Astrocyte (in vitro differentiated cells and primary cell): Measurements from ENCODE around the gene NPHP4. TPM values are rescaled to one million over a fixed set of nuclear protein-coding genes. Genes with fewer than 3 reads are reported as not detected.

Experiments used
- DNase-seq: peaks from one replicate; pipeline ENCODE4 v3.0.0-alpha.2; 2010; ENCODE audit warnings: low read depth
- FAIRE-seq: peaks from 2 replicates; lab custom pipeline; 2011; peaks lifted over from hg19 to GRCh38; lab: Jason Lieb, UNC
- H2AFZ ChIP-seq: 2 replicates; pipeline ENCODE4 v1.6.0; 2012; ENCODE audit warnings: low read depth, low read length, inconsistent platforms
- H3K27ac ChIP-seq: 2 replicates; pipeline ENCODE4 v1.5.1; 2011; ENCODE audit warnings: low read depth, low read length, inconsistent platforms
- H3K27me3 ChIP-seq: 2 replicates; pipeline ENCODE4 v1.6.0; 2011; ENCODE audit warnings: low read length, inconsistent platforms; ENCODE audit not compliant: insufficient read depth
- H3K36me3 ChIP-seq: 2 replicates; pipeline ENCODE4 v1.5.1; 2011; ENCODE audit warnings: low read length, inconsistent platforms; ENCODE audit not compliant: insufficient read depth
- H3K4me1 ChIP-seq: 2 replicates; pipeline ENCODE4 v1.5.1; 2011; ENCODE audit warnings: low read length, inconsistent platforms; ENCODE audit not compliant: insufficient read depth
- H3K4me2 ChIP-seq: 2 replicates; pipeline ENCODE4 v1.6.0; 2012; ENCODE audit warnings: low read length, inconsistent platforms
- H3K4me3 ChIP-seq: 2 replicates; pipeline ENCODE4 v1.5.1; 2011; ENCODE audit warnings: low read depth, mild to moderate bottlenecking, low read length, inconsistent platforms; ENCODE audit not compliant: insufficient read depth
- H3K79me2 ChIP-seq: 2 replicates; pipeline ENCODE4 v1.6.0; 2012; ENCODE audit warnings: mild to moderate bottlenecking, low read length, inconsistent platforms; ENCODE audit not compliant: insufficient read depth
- H3K9ac ChIP-seq: 2 replicates; pipeline ENCODE4 v1.6.0; 2012; ENCODE audit warnings: mild to moderate bottlenecking, low read length, inconsistent platforms
- H3K9me3 ChIP-seq: 2 replicates; pipeline ENCODE4 v1.5.1; 2012; ENCODE audit warnings: low read depth, mild to moderate bottlenecking, low read length, inconsistent platforms; ENCODE audit not compliant: insufficient read depth
- H4K20me1 ChIP-seq: 2 replicates; pipeline ENCODE4 v1.6.0; 2012; ENCODE audit warnings: low read length, inconsistent platforms; ENCODE audit not compliant: insufficient read depth
- H3K27ac Mint-ChIP-seq: one replicate; pipeline ENCODE4 v1.8.0; 2021; ENCODE audit warnings: mild to moderate bottlenecking, mixed read lengths; ENCODE audit not compliant: unreplicated experiment
- H3K27me3 Mint-ChIP-seq: one replicate; pipeline ENCODE4 v1.8.0; 2021; ENCODE audit warnings: low read depth, mixed read lengths; ENCODE audit not compliant: unreplicated experiment
- H3K36me3 Mint-ChIP-seq: one replicate; pipeline ENCODE4 v1.8.0; 2021; ENCODE audit warnings: low read depth, mixed read lengths; ENCODE audit not compliant: unreplicated experiment
- H3K4me1 Mint-ChIP-seq: one replicate; pipeline ENCODE4 v1.8.0; 2021; ENCODE audit warnings: low read depth, mixed read lengths; ENCODE audit not compliant: unreplicated experiment
- H3K4me3 Mint-ChIP-seq: one replicate; pipeline ENCODE4 v1.8.0; 2021; ENCODE audit warnings: mild to moderate bottlenecking, moderate library complexity, mixed read lengths; ENCODE audit not compliant: unreplicated experiment
- H3K9me3 Mint-ChIP-seq: one replicate; pipeline ENCODE4 v1.8.0; 2021; ENCODE audit warnings: mild to moderate bottlenecking, mixed read lengths; ENCODE audit not compliant: unreplicated experiment
- EZH2 ChIP-seq: IDR thresholded peaks from 2 replicates; pipeline ENCODE4 v1.6.1; 2012; ENCODE audit warnings: mild to moderate bottlenecking, low read length, inconsistent platforms; ENCODE audit not compliant: insufficient read depth
- total RNA-seq: library from RNA; stranded (reverse); gene quantifications from 2 replicates; pipeline ENCODE4 v1.2.1, GENCODE V29; 2021
- TF ChIP-seq, protein P1 (sequence below): IDR thresholded peaks from 2 replicates; pipeline ENCODE4 v1.5.1; 2011; ENCODE audit warnings: low read depth, mild to moderate bottlenecking, inconsistent platforms, low read length, moderate library complexity; ENCODE audit not compliant: insufficient read depth

NPHP4 gene
- total RNA-seq, 1 donor from 2014 or later: 8.4 TPM

- no peak for FAIRE-seq
Measured at GRCh38 chr1:5916572-5917280, 75.5 kb downstream of the NPHP4 start.

GRCh38 chr1:5915587-5916571, 76.3 kb downstream of the NPHP4 start:
- H3K27me3 Mint-ChIP-seq: no peaks in the 10 kb centered on the region
- H3K36me3 Mint-ChIP-seq: no peaks in the 10 kb centered on the region
- Histone ChIP-seq H4K20me1 (peaks cover 11% of the 10 kb centered on the region), H3K36me3 (no peaks in the 10 kb centered on the region), H3K27ac (no peak overlapping the region), H2AFZ (no peak overlapping the region), H3K79me2 (no peaks in the 10 kb centered on the region), H3K4me1 (peaks cover 6% of the 10 kb centered on the region), H3K9me3 (no peaks in the 10 kb centered on the region), H3K4me2 (no peak overlapping the region), H3K4me3 (no peak overlapping the region), H3K27me3 (no peaks in the 10 kb centered on the region), H3K9ac (no peak overlapping the region)
- no peaks in the 10 kb centered on the region for H3K9me3 Mint-ChIP-seq
- H3K4me1 Mint-ChIP-seq: peaks cover 32% of the 10 kb centered on the region
- peak overlapping the region; percentile 13 for H3K27ac Mint-ChIP-seq
- no peak overlapping the region for H3K4me3 Mint-ChIP-seq
- DNase-seq: peak; percentile 41
- TF ChIP-seq, protein P1, sequence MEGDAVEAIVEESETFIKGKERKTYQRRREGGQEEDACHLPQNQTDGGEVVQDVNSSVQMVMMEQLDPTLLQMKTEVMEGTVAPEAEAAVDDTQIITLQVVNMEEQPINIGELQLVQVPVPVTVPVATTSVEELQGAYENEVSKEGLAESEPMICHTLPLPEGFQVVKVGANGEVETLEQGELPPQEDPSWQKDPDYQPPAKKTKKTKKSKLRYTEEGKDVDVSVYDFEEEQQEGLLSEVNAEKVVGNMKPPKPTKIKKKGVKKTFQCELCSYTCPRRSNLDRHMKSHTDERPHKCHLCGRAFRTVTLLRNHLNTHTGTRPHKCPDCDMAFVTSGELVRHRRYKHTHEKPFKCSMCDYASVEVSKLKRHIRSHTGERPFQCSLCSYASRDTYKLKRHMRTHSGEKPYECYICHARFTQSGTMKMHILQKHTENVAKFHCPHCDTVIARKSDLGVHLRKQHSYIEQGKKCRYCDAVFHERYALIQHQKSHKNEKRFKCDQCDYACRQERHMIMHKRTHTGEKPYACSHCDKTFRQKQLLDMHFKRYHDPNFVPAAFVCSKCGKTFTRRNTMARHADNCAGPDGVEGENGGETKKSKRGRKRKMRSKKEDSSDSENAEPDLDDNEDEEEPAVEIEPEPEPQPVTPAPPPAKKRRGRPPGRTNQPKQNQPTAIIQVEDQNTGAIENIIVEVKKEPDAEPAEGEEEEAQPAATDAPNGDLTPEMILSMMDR: peak; percentile 93
- no peak for TF ChIP-seq EZH2
- FAIRE-seq: peak; percentile 23

More at GRCh38 chr1:5916572-5917280, 75.5 kb downstream of the NPHP4 start:
- H3K27ac Mint-ChIP-seq: no peak overlapping the region
- no peaks in the 10 kb centered on the region for H3K36me3 Mint-ChIP-seq
- H3K4me3 Mint-ChIP-seq: no peak overlapping the region
- no peak overlapping the region for H3K9ac ChIP-seq
- peaks cover 6% of the 10 kb centered on the region for H3K4me1 ChIP-seq
- H3K27me3 ChIP-seq: no peaks in the 10 kb centered on the region
- no peaks in the 10 kb centered on the region for H3K79me2 ChIP-seq
- no peaks in the 10 kb centered on the region for H3K36me3 ChIP-seq
- H3K27me3 Mint-ChIP-seq: no peaks in the 10 kb centered on the region
- H3K9me3 ChIP-seq: no peaks in the 10 kb centered on the region
- no peaks in the 10 kb centered on the region for H3K9me3 Mint-ChIP-seq
- H2AFZ ChIP-seq: no peak overlapping the region
- peaks cover 11% of the 10 kb centered on the region for H4K20me1 ChIP-seq
- no peak overlapping the region for H3K4me3 ChIP-seq
- peaks cover 32% of the 10 kb centered on the region for H3K4me1 Mint-ChIP-seq
- no peak overlapping the region for H3K4me2 ChIP-seq
- TF ChIP-seq, protein P1: no peak
- no peak for TF ChIP-seq EZH2
- H3K27ac ChIP-seq: no peak overlapping the region
- no peak for DNase-seq
